ENCODE measurements around the gene FKBP1B.

Gene FKBP1B

DNA sequence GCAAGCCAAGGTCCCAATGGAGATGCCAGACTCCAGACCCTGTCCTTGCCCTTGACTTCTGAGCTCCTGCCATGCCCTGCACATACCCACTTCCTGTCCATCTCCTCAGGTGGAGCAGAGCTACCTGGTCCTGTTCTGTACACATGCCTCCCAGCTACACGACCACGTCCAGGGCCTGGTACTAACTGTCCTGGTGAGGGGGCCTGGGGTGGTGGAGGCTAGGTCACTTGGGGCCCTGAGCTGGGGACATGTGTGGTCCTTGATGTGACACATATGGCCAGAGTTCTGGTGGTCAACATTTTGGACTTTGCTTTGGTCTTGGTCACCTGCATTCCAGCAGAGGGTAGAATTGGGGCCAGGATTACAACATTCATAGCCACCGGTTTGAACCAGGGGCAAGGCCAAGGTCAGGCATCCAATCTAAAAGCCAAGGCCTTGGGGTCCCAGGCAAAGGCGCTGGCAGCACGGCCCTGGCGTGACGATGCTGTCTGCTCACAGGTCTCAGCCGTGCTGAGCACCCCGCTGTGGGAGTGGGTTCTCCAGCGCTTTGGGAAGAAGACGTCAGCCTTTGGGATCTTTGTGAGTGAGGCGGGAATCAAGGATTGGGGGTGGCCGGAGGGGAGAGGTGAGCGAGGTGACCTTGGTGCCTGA is 27.1 kb upstream of the FKBP1B start:
- TF ChIP-seq, protein P1, sequence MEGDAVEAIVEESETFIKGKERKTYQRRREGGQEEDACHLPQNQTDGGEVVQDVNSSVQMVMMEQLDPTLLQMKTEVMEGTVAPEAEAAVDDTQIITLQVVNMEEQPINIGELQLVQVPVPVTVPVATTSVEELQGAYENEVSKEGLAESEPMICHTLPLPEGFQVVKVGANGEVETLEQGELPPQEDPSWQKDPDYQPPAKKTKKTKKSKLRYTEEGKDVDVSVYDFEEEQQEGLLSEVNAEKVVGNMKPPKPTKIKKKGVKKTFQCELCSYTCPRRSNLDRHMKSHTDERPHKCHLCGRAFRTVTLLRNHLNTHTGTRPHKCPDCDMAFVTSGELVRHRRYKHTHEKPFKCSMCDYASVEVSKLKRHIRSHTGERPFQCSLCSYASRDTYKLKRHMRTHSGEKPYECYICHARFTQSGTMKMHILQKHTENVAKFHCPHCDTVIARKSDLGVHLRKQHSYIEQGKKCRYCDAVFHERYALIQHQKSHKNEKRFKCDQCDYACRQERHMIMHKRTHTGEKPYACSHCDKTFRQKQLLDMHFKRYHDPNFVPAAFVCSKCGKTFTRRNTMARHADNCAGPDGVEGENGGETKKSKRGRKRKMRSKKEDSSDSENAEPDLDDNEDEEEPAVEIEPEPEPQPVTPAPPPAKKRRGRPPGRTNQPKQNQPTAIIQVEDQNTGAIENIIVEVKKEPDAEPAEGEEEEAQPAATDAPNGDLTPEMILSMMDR (IDR thresholded peaks at IDR 0.05; ENCODE audit: insufficient read depth, low read length, missing control alignments): no peak
- ChIA-PET POLR2A (no interaction called here), CTCF (interaction anchor here (2.0 kb wide), 1 partner anchor 198 kb away, joined by 6 read pairs; no protein-coding TSS in a partner anchor)
- no peak for DNase-seq (ENCODE audit: low read depth, low spot score)
- H3K4me3 ChIP-seq (ENCODE audit: low read depth, low read length): no peak overlapping the region

DNA sequence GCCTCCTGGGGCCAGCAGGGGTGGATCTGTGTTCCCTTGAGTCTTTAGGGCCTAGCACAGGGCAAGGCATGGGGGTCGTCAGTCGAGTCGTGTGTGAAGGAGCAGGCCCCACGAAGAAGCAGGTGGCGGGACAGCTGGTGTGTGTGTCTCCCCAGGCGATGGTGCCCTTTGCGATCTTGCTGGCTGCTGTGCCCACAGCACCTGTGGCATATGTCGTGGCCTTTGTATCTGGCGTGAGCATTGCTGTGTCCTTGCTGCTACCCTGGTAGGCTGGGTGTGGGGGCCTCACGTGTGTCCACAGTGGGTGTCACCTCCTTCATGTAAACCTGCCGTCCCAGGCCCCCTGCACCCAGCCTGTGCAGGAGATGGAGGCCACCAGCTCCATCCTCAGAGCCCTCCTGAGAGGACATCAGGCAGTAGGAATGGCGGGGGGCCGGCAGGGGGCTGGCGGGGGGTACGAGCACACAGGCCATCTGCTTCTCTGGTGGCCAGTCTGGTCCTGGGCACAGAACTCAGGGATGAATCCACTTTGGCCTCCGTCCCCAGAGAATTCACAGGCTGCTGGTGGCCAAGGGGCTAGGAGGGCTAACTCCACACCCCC is 26.5 kb upstream of the FKBP1B start:
- DNase-seq (ENCODE audit: low read depth, low spot score): no peak
- ChIA-PET POLR2A (no interaction called here), CTCF (interaction anchor here (1.7 to 2.0 kb wide), 2 partner anchors 10 to 199 kb away, joined by 5 to 6 read pairs; no protein-coding TSS in a partner anchor)
- H3K4me3 ChIP-seq (ENCODE audit: low read depth, low read length): no peak overlapping the region
- TF ChIP-seq, protein P1 (IDR thresholded peaks at IDR 0.05; ENCODE audit: insufficient read depth, low read length, missing control alignments): no peak

DNA sequence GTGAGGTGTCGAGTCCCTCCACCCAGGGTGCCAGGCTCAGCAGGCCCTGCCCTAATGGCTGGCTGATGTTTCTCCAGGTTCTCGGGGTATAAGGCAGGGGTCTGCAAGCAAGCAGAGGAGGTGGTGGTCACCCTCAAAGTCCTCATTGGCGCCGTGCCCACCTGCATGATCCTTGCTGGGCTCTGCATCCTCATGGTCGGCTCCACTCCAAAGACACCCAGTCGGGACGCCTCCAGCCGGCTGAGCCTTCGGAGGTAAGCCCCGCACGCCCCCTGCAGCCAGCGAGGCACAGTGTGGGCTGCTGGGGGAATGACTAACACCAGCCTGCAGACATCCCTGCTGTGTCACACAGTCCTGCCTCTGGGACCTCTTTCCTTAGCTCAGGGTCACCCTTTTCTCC is 25.5 kb upstream of the FKBP1B start:
- no peak overlapping the region for H3K4me3 ChIP-seq (ENCODE audit: low read depth, low read length)
- TF ChIP-seq, protein P1 (IDR thresholded peaks at IDR 0.05; ENCODE audit: insufficient read depth, low read length, missing control alignments): peak; percentile 44
- ChIA-PET POLR2A (no interaction called here), CTCF (interaction anchor here (1.2 to 2.0 kb wide), 3 partner anchors 9 to 200 kb away, joined by 4 to 6 read pairs (median 5); no protein-coding TSS in a partner anchor)
- no peak for DNase-seq (ENCODE audit: low read depth, low spot score)

DNA sequence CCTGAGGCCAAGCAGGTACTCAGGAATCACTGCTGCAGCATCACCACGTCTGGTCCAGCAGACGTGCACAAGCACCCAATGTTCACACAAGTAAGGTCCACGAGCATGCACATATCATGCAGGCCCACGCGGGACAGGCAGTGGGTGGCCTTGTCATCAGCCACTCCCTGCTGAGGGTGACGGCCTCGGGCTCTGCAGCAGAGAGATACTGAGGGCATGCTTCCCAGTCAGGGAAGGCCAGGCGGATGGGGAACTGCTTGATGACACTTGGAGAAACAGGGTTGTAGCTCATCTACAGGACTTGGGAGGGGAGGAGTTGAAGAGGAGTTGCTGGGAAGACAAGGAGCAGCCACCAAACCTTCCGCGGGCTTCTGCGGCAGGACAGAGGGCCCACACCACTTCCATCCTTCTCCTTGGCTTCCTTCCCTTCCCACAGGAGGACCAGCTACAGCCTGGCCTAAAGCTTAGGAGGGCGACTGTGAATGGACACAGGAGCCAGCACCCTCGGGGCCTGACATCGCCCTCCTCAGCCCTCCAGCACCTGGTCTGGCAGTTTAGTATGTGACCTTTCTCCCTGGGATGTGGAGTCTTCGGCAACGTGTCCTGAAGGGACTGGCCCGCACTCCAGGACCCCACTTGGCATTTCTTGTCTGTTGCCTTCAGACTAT is 24.4 kb upstream of the FKBP1B start:
- H3K4me3 ChIP-seq (ENCODE audit: low read depth, low read length): no peak overlapping the region
- ChIA-PET POLR2A (no interaction called here), CTCF (interaction anchor here (1.2 to 1.7 kb wide), 2 partner anchors 8 to 10 kb away, joined by 4 to 5 read pairs; no protein-coding TSS in a partner anchor)
- no peak for DNase-seq (ENCODE audit: low read depth, low spot score)
- TF ChIP-seq, protein P1 (IDR thresholded peaks at IDR 0.05; ENCODE audit: insufficient read depth, low read length, missing control alignments): no peak

DNA sequence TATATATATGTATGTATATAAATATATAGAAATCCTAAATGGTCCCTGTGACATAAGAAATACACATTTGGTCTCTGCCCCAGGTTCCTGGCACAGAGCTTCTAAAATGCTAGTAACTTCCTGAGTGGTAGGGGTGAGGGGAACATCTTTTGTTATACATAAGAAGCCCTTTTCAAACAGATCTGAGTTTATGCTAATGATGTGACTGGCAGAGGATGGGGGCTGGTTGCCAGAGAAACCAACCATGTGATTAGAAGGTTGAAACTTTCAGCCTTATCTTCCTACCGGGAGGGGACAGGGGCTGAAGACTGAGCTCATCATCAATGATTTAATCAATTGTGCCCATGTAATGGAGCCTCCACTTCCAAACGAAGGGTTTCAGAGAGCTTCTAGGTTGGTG is 23.3 kb upstream of the FKBP1B start:
- POLR2A ChIA-PET: no interaction called here
- TF ChIP-seq, protein P1 (IDR thresholded peaks at IDR 0.05; ENCODE audit: insufficient read depth, low read length, missing control alignments): no peak
- H3K4me3 ChIP-seq (ENCODE audit: low read depth, low read length): no peak overlapping the region
- CTCF ChIA-PET: no interaction called here
- DNase-seq (ENCODE audit: low read depth, low spot score): no peak
